T-helper 17 cell (primary cell): Measurements from ENCODE around the gene SIRT2. TPM values are rescaled to one million over a fixed set of nuclear protein-coding genes. Genes with fewer than 3 reads are reported as not detected.
"Not testable (repeated sequence)": the region's sequence is repeated elsewhere in the genome, so short reads cannot be mapped to it uniquely, and the experiment has no call there.

Source experiments
- ATAC-seq: fragments of 150-1000 bp; cut with Tn5 transposase; 2 replicates; pipeline ENCODE4 v1.10.0; 2021; ENCODE audit warnings: mild to moderate bottlenecking, moderate library complexity
- DNase-seq, 3 donors: peaks; one replicate each; pipeline versions ENCODE4 v3.0.0 to v3.0.0-alpha.2; 2020 to 2021
- H3K9me3 ChIP-seq: one replicate; pipeline ENCODE4 v1.7.0; 2013; ENCODE audit warnings: low read length, mild to moderate bottlenecking; ENCODE audit not compliant: control insufficient read depth, poor library complexity, severe bottlenecking
- H3K27ac Mint-ChIP-seq: one replicate; pipeline ENCODE4 v1.8.0; 2022; ENCODE audit warnings: mild to moderate bottlenecking, moderate library complexity, mixed read lengths
- H3K27me3 Mint-ChIP-seq: one replicate; pipeline ENCODE4 v1.8.0; 2022; ENCODE audit warnings: mixed read lengths
- H3K36me3 Mint-ChIP-seq: one replicate; pipeline ENCODE4 v1.8.0; 2022; ENCODE audit warnings: low read depth, mixed read lengths
- H3K4me1 Mint-ChIP-seq: one replicate; pipeline ENCODE4 v1.8.0; 2022; ENCODE audit warnings: mild to moderate bottlenecking, mixed read lengths
- H3K4me3 Mint-ChIP-seq: one replicate; pipeline ENCODE4 v1.8.0; 2022; ENCODE audit warnings: mild to moderate bottlenecking, moderate library complexity, mixed read lengths
- total RNA-seq, 4 donors: library from RNA in 2 of 4; stranded (reverse) in 2 of 4; gene quantifications; one replicate each; pipeline ENCODE4 v1.2.3 and lab custom pipeline; 2022 to 2026

SIRT2 gene
- total RNA-seq, 2 donors from 2014 or later = 68.7 to 68.9 TPM

GRCh38 chr19:38878575-38879399 is 20.6 kb downstream of the SIRT2 start:
- H3K4me3 Mint-ChIP-seq = peak overlapping the region; percentile 91
- H3K27me3 Mint-ChIP-seq = no peaks in the 10 kb centered on the region
- peaks cover 30% of the 10 kb centered on the region for H3K4me1 Mint-ChIP-seq
- peak; percentile 24 for ATAC-seq
- H3K27ac Mint-ChIP-seq = peak overlapping the region; percentile 98
- no peaks in the 10 kb centered on the region for H3K9me3 ChIP-seq
- no peak for DNase-seq
- no peaks in the 10 kb centered on the region for H3K36me3 Mint-ChIP-seq

DNA sequence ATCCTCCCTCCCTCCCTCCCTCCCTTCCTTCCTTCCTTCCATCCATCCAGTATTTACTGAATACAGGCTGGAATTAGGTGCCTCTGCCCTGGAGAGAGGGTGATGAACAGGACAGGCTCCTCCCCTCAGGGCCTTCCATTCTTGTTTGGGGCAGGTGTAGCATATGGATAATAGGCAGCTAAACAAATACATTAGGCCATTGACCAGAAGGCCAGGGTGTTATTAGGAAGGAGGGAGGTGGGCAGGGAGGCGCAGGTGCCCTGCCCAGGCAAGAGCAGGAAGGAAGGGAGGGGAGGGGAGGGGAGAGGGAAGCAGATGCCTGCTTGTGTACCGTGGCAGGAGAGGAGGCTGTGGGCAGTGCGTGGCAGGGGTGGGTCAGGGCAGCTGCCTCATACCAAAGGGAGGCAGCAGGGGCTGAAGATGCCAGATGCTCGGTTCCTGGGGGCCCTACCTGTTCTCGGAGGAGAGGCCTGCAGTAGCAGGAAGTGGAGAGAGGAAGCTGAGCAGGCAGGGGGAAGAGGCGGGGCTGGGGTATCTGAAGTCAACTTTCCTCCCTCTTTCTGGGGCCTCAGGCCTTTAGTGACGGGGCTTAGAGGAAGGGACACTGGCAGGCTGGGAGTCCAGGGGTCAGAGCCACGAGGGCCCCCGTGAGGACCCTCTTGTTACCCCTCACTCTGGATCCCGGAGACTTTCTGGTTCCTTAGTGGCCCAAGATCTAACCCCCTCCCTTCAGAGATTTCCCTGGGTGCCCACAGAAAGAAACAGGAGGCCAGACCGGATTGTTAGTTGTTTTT is 21.4 kb downstream of the SIRT2 start, which contains the start of gene RINL:
RINL (minus strand) TSS at position 495 of the 794 bp plus-strand sequence. CDS start 1,533 bp downstream, outside the sequence.
- peaks cover 3% of the 10 kb centered on the region for H3K36me3 Mint-ChIP-seq
- H3K27me3 Mint-ChIP-seq = no peaks in the 10 kb centered on the region
- peak within 1 kb of the TSS; percentile 91 for H3K4me3 Mint-ChIP-seq
- peak; percentile 43 to 51 (median 49) for DNase-seq
- H3K4me1 Mint-ChIP-seq = peaks cover 31% of the 10 kb centered on the region
- ATAC-seq = peak; percentile 90
- H3K27ac Mint-ChIP-seq = peak within 1 kb of the TSS; percentile 98
- no peaks in the 10 kb centered on the region for H3K9me3 ChIP-seq

- H3K27ac Mint-ChIP-seq = peak overlapping the region; percentile 98
- peaks cover 4% of the 10 kb centered on the region for H3K36me3 Mint-ChIP-seq
- no peak overlapping the region for H3K4me3 Mint-ChIP-seq
- H3K9me3 ChIP-seq = no peaks in the 10 kb centered on the region
- no peaks in the 10 kb centered on the region for H3K27me3 Mint-ChIP-seq
- H3K4me1 Mint-ChIP-seq = peaks cover 32% of the 10 kb centered on the region
- ATAC-seq = no peak
- DNase-seq = no peak
These were observed 23.6 kb downstream of the SIRT2 start for GRCh38 chr19:38875656-38876395.

- peaks cover 38% of the 10 kb centered on the region for H3K4me1 Mint-ChIP-seq
- DNase-seq, H3K4me3 Mint-ChIP-seq, H3K36me3 Mint-ChIP-seq, H3K27ac Mint-ChIP-seq, H3K27me3 Mint-ChIP-seq, H3K9me3 ChIP-seq, ATAC-seq: not testable (repeated sequence)
These were observed 26.0 kb downstream of the SIRT2 start for GRCh38 chr19:38873400-38873799.

DNA sequence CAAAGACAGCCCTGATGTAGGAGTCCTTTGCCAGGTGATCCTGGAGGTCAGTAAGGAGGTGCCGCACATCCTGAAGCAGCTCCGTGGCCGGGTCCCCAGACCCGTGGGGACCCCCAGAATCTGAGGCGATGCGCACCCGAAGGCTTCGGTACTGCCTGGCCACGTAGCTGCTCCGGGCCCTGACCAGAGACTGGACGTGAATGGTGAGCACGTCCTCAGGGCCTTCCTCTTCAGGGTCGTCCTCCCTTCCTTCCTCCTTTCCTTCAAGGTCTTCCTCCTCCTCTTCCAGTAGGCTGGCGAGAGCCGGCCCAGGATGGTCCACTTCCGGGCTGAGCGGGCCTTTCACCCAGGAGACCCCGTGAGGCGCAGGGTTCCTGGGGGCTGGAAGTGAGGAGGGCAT is 28.8 kb downstream of the SIRT2 start:
- DNase-seq = no peak
- Mint-ChIP-seq H3K27ac (peak overlapping the region; percentile 91), H3K4me1 (peaks cover 25% of the 10 kb centered on the region), H3K4me3 (peak overlapping the region; percentile 94), H3K36me3 (peaks cover 4% of the 10 kb centered on the region), H3K27me3 (no peaks in the 10 kb centered on the region)
- no peaks in the 10 kb centered on the region for H3K9me3 ChIP-seq
- ATAC-seq = no peak

DNA sequence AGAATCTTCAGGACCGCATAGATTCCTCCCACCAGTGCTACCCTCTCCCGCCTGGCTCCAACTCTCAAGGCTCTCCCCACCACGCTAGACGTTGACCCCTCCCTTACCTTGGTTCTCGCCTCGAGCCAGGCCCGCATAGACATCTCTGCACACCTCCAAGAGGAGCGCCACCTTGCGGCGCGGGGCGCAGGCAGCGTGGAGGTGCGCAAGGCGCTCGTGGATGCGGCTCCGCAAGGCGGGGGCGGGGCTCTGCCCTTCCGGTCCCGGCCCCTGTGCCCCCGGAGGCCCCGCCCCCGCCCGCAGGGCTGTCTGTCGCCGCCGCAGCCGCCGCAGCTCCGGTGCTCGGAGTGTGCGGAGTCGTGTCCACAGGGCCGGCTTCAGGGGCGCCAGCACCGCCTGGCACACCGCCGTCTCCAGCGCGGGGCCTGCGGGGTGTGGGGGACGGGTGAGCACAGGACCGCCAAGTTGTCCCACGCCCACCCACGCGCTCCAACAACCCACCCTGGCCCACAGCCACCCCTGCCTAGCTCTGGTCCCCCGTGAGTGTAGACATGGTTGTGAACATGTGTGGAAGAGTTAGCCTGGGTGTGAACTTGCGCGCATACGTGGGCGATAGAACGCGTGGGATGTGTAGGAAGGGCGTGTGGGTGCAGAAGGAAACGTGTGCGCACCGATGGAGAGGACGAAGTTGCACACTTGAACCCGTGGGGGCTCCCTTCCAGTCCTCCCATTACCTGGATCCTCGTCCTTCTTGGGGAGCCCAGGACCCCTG is 29.4 kb downstream of the SIRT2 start:
- Mint-ChIP-seq H3K27ac (peak overlapping the region; percentile 91), H3K36me3 (peaks cover 4% of the 10 kb centered on the region), H3K4me3 (peak overlapping the region; percentile 94), H3K4me1 (peaks cover 30% of the 10 kb centered on the region), H3K27me3 (no peaks in the 10 kb centered on the region)
- DNase-seq = peak; percentile 93 to 94 (median 93)
- no peaks in the 10 kb centered on the region for H3K9me3 ChIP-seq
- ATAC-seq = peak; percentile 96

- H3K27ac Mint-ChIP-seq = peak overlapping the region; percentile 91
- no peaks in the 10 kb centered on the region for H3K9me3 ChIP-seq
- H3K36me3 Mint-ChIP-seq = peaks cover 4% of the 10 kb centered on the region
- H3K4me1 Mint-ChIP-seq = peaks cover 38% of the 10 kb centered on the region
- DNase-seq = peak in 1 of 3 donors; percentile 21
- no peak for ATAC-seq
- peak overlapping the region; percentile 94 for H3K4me3 Mint-ChIP-seq
- H3K27me3 Mint-ChIP-seq = no peaks in the 10 kb centered on the region
These were observed 30.1 kb downstream of the SIRT2 start for GRCh38 chr19:38869160-38869835.

GRCh38 chr19:38868551-38868950 is 30.9 kb downstream of the SIRT2 start:
- no peak for ATAC-seq
- Mint-ChIP-seq H3K36me3 (peaks cover 4% of the 10 kb centered on the region), H3K4me1 (peaks cover 39% of the 10 kb centered on the region), H3K27ac (peak overlapping the region; percentile 91), H3K27me3 (no peaks in the 10 kb centered on the region), H3K4me3 (peak overlapping the region; percentile 94)
- DNase-seq = no peak
- H3K9me3 ChIP-seq = no peaks in the 10 kb centered on the region

DNA sequence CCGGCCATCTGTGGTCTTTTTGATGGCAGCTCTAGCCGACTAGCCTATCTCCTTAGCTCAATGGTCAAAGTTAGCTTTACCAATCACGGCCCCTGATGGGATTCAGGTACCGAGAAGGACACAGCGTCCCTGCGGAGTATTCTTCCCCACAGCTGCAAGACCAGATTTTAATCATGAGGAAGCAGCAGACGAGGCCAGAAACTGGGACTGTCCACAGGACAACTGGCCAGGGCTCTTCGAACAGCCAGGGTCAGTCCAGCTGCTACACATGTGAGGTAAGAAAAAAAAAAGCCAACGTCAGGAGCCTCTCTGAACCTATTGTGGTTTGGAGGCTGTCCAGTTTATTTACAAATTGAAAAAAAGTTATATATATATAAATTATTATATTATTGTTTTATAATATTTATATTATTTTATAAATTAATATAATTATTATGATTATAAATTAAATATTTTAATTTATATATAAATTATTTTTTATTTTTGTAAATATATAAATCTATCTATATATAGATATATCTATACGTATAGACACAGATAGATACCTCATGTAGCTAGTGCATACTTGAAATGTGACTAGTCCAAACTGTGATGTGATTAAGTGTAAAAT is 32.1 kb downstream of the SIRT2 start:
- Mint-ChIP-seq H3K27ac (no peak overlapping the region), H3K27me3 (no peaks in the 10 kb centered on the region), H3K4me3 (no peak overlapping the region), H3K4me1 (peaks cover 34% of the 10 kb centered on the region), H3K36me3 (no peaks in the 10 kb centered on the region)
- no peaks in the 10 kb centered on the region for H3K9me3 ChIP-seq
- ATAC-seq (no peak), DNase-seq (no peak)

DNA sequence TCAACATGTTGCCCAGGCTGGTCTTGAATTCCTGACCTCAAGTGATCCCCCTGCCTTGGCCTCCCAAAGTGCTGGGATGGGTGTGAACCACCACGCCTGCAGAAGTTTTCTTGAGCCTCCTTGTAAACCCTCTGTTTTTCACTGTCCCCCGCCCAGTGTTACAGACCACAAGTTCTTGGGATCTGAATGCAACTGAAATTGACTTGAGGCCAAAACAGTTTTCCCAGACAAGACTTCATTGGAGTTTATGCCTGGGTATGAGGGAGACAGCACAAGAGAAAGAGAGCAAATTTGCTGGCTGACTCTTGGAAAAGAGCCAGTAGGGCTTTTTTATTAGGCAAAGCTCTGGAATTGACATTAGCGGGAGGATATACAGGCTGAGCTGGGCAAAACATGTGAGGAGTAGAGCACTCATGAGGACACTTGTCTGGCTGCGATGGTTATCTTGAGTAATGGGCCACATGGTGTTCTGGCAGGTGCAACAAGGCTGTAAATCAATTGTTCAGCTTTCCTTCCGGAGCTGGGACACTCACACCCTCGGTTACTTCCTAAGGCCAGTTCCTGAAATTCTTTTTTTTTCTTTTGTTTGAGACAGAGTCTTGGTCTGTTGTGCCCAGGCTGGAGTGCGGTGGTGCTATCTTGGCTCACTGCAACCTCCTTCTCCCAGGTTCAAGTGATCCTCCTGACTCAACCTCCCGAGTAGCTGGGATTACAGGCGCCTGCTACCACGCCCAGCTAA is 36.9 kb downstream of the SIRT2 start:
- H3K9me3 ChIP-seq = no peaks in the 10 kb centered on the region
- Mint-ChIP-seq H3K27me3 (no peaks in the 10 kb centered on the region), H3K27ac (no peak overlapping the region), H3K4me3 (no peak overlapping the region), H3K36me3 (no peaks in the 10 kb centered on the region), H3K4me1 (peaks cover 31% of the 10 kb centered on the region)
- DNase-seq (no peak), ATAC-seq (no peak)

DNA sequence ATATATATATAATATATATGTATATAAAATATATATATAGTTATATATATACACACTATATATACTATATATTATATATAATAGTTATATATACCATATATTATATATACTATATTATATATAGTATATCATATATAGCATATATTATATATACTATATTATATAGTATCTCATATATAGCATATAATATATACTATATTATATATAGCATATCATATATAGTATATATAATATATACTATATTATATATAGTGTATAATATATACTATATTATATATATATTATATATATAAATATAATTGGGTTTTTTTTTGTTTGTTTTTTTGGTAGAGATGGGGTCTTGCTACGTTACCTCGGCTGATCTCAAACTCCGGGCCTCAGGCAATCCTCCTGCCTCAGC is 38.0 kb downstream of the SIRT2 start:
- Mint-ChIP-seq H3K4me1 (peaks cover 36% of the 10 kb centered on the region), H3K27me3 (no peaks in the 10 kb centered on the region), H3K4me3 (no peak overlapping the region), H3K36me3 (no peaks in the 10 kb centered on the region), H3K27ac (no peak overlapping the region)
- DNase-seq (no peak), ATAC-seq (no peak)
- no peaks in the 10 kb centered on the region for H3K9me3 ChIP-seq
